Type B pancreatic cell (in vitro differentiated cells): ENCODE results near the gene VWC2. TPM values are rescaled to one million over a fixed set of nuclear protein-coding genes. Genes with fewer than 3 reads are reported as not detected.

ENCODE experiments used
- DNase-seq: peaks from one replicate; pipeline ENCODE4 v3.0.0; 2021; ENCODE audit warnings: mixed read lengths; ENCODE audit not compliant: unreplicated experiment; ENCODE audit errors: extremely low spot score
- H3K27ac Mint-ChIP-seq: 2 replicates; pipeline ENCODE4 v1.8.0; 2021; ENCODE audit warnings: mild to moderate bottlenecking, mixed read lengths
- H3K27me3 Mint-ChIP-seq: 2 replicates; pipeline ENCODE4 v1.8.0; 2021; ENCODE audit warnings: mixed read lengths
- H3K36me3 Mint-ChIP-seq: 2 replicates; pipeline ENCODE4 v1.8.0; 2021; ENCODE audit warnings: mixed read lengths
- H3K4me1 Mint-ChIP-seq: one replicate; pipeline ENCODE4 v1.8.0; 2021; ENCODE audit warnings: mixed read lengths; ENCODE audit not compliant: unreplicated experiment
- H3K4me3 Mint-ChIP-seq: 2 replicates; pipeline ENCODE4 v1.8.0; 2021; ENCODE audit warnings: mild to moderate bottlenecking, mixed read lengths
- H3K9me3 Mint-ChIP-seq: 2 replicates; pipeline ENCODE4 v1.8.0; 2021; ENCODE audit warnings: mixed read lengths
- total RNA-seq: library from RNA; stranded (reverse); gene quantifications from 2 replicates; pipeline ENCODE4 v1.2.1, GENCODE V29; 2021; ENCODE audit warnings: low replicate concordance
- TF ChIP-seq, protein P1 (sequence below): fragments of 200-600 bp; sonication (generic); conservative IDR thresholded peaks from 2 replicates; pipeline ENCODE4 v1.5.0; 2021; ENCODE audit warnings: antibody characterized with exemption, mild to moderate bottlenecking

VWC2 gene
- total RNA-seq, 1 donor from 2014 or later, result 0.60 TPM

DNA sequence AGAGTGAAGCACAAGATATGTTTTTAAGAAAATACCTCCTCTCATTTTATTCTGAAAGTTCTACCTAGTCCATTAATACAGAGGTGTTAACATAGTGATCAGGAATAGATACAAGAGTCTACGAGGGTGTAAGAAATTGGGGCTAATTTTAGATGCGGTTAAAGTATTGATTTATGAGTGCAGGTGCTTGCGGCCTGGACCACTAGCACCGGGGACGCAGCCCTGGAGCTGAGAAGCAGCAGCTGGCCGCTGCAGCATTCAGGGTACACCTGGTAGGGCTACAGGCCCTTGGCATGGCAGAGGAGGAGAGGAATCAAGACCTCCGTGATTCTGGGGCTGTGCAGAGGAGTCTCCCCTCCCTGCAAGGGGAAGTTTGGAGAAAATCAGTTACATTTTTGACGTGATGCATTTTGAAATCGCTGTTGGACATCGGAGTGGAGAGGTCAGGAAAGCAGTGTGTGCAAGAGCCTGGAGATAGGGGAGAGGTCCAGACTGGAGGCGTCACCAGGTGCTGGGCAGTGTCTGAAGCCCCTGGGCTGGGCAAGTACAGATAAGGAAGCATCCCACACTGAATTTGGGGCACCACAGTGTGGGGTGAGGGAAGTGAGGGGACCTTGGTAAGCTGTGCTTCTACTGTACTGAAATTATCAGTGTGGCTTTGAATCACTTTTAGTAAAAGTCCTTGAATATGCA, 112.3 kb downstream of the VWC2 start:
- TF ChIP-seq, protein P1, sequence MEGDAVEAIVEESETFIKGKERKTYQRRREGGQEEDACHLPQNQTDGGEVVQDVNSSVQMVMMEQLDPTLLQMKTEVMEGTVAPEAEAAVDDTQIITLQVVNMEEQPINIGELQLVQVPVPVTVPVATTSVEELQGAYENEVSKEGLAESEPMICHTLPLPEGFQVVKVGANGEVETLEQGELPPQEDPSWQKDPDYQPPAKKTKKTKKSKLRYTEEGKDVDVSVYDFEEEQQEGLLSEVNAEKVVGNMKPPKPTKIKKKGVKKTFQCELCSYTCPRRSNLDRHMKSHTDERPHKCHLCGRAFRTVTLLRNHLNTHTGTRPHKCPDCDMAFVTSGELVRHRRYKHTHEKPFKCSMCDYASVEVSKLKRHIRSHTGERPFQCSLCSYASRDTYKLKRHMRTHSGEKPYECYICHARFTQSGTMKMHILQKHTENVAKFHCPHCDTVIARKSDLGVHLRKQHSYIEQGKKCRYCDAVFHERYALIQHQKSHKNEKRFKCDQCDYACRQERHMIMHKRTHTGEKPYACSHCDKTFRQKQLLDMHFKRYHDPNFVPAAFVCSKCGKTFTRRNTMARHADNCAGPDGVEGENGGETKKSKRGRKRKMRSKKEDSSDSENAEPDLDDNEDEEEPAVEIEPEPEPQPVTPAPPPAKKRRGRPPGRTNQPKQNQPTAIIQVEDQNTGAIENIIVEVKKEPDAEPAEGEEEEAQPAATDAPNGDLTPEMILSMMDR, result no peak
- Mint-ChIP-seq H3K4me3 (no peak overlapping the region), H3K27ac (no peak overlapping the region), H3K27me3 (peaks cover 3% of the 10 kb centered on the region), H3K9me3 (no peaks in the 10 kb centered on the region), H3K4me1 (no peaks in the 10 kb centered on the region), H3K36me3 (no peaks in the 10 kb centered on the region)
- no peak for DNase-seq

DNA sequence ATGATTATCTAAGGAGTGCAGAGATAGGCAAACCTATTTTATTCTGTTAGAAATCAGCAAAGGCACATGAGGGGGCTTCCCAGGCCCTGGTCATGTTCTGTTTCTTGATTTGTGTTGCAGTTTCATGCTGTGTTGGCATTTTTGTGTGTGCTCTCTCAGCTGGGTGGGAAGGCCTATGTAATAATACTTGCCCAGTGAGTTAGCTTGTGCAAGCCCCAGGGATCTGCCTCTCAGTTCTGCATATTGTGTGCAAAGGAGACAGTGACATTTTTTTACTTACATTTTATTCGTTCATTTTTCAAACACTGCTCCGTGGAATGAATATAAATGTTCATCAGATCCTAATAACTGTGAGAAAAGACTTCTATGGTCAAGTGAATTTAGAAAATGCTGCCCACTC, 119.0 kb downstream of the VWC2 start:
- Mint-ChIP-seq H3K9me3 (no peaks in the 10 kb centered on the region), H3K4me3 (no peak overlapping the region), H3K36me3 (no peaks in the 10 kb centered on the region), H3K27ac (no peak overlapping the region), H3K4me1 (no peaks in the 10 kb centered on the region), H3K27me3 (no peaks in the 10 kb centered on the region)
- DNase-seq, result no peak
- TF ChIP-seq, protein P1, result no peak

DNA sequence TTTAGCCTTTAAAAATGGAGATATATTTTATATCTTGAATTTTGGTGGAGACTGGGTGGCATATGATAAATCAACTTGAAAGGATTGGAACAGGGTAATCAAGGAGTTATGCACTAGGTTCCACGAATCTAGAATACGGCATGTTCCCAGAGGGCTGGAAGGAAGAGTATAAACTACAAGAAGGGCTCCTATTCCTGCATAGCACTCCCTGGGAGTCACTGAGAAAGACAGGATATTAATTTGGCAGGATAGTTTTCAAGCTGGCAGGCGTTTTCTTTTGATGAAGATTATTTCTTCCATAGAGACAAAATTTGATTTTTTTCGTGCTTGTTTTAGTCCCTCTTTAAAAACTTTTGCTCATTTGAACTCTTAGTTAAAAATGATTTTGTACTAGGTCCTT, 119.7 kb downstream of the VWC2 start:
- no peak overlapping the region for H3K27ac Mint-ChIP-seq
- no peak for DNase-seq
- H3K4me1 Mint-ChIP-seq, result no peaks in the 10 kb centered on the region
- no peaks in the 10 kb centered on the region for H3K27me3 Mint-ChIP-seq
- no peaks in the 10 kb centered on the region for H3K9me3 Mint-ChIP-seq
- TF ChIP-seq, protein P1, result no peak
- no peaks in the 10 kb centered on the region for H3K36me3 Mint-ChIP-seq
- no peak overlapping the region for H3K4me3 Mint-ChIP-seq

DNA sequence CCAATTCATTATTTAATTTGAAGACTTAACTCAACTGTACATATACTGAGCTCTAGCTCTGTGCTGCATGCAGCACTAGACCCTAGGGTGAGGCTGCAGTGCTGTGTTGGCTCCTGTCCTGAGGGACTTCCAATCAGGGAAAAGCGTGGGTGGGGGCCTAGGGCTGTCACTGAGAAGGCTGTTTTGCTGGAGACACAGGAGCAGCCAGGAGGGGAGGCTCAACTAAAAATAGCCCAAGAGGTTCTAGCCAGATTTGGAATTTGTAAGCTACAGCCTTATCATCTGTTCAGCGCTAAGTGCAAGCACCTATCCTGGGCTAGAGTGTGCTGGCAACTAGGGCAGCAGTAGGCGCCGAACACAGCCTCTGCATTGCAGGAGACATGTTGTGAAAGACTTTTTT, 121.1 kb downstream of the VWC2 start:
- H3K27ac Mint-ChIP-seq, result no peak overlapping the region
- no peak overlapping the region for H3K4me3 Mint-ChIP-seq
- no peaks in the 10 kb centered on the region for H3K36me3 Mint-ChIP-seq
- H3K4me1 Mint-ChIP-seq, result no peaks in the 10 kb centered on the region
- no peaks in the 10 kb centered on the region for H3K27me3 Mint-ChIP-seq
- no peaks in the 10 kb centered on the region for H3K9me3 Mint-ChIP-seq
- DNase-seq, result no peak
- TF ChIP-seq, protein P1, result no peak

DNA sequence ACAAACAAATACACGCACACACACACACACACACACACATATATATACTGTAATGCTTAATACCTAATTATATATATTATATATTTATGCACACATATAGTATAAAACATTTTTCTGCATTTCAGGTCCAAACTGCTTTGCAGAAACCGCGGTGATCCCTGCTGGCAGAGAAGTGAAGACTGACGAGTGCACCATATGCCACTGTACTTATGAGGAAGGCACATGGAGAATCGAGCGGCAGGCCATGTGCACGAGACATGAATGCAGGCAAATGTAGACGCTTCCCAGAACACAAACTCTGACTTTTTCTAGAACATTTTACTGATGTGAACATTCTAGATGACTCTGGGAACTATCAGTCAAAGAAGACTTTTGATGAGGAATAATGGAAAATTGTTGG, 138.5 kb downstream of the VWC2 start:
- Mint-ChIP-seq H3K27me3 (no peaks in the 10 kb centered on the region), H3K4me3 (no peak overlapping the region), H3K4me1 (no peaks in the 10 kb centered on the region), H3K27ac (no peak overlapping the region), H3K36me3 (no peaks in the 10 kb centered on the region), H3K9me3 (no peaks in the 10 kb centered on the region)
- TF ChIP-seq, protein P1, result no peak
- no peak for DNase-seq
